ENCODE data around the gene JADE3. TPM values are rescaled to one million over a fixed set of nuclear protein-coding genes. Genes with fewer than 3 reads are reported as not detected.

The JADE3 gene
- total RNA-seq, 4 donors from 2014 or later: 5.5 to 10.2 (median 9.3) TPM

DNA sequence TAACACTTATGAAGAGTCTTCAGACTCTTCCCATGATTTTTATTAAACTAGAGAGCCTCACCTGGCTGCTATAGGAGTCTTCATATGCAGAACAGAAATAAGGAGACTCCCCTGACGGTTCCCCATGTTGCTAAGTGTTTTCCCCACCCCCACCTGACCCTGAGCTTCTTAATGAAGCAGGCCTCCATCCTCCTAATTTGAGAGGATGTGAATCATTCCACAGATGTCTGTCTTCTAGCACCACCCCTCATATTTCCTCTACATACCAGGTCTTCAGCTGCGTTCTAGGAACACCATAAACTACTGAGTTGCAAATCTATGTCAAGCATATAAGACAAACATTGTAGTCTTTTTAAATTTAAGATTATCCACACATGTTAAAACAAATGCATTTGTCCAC is 38.5 kb upstream of the JADE3 start:
- no peaks in the 10 kb centered on the region for H3K36me3 ChIP-seq
- ATAC-seq: no peak
- 16 to 86% methylated on average over 1 to 2 of the region's 2 CpGs for WGBS, 2 donors (ENCODE audit: low coverage in 1 of 2)

GRCh38 chrX:46876901-46877300 is 35.3 kb upstream of the JADE3 start:
- H3K4me3 ChIP-seq: no peak overlapping the region
- ATAC-seq: no peak
- H3K36me3 ChIP-seq: no peaks in the 10 kb centered on the region
- H3K9me3 ChIP-seq: no peaks in the 10 kb centered on the region
- H3K4me1 ChIP-seq: no peaks in the 10 kb centered on the region
- H3K27me3 ChIP-seq: no peaks in the 10 kb centered on the region
- TF ChIP-seq CTCF (IDR thresholded peaks at IDR 0.05): no peak
- no peak for TF ChIP-seq POLR2AphosphoS5 (IDR thresholded peaks at IDR 0.05)
- no peak for TF ChIP-seq POLR2A (IDR thresholded peaks at IDR 0.05)
- no peak for TF ChIP-seq EP300 (IDR thresholded peaks at IDR 0.05)
- no peak overlapping the region for H3K27ac ChIP-seq

More for the DNA sequence above, 38.5 kb upstream of the JADE3 start:
- no peaks in the 10 kb centered on the region for H3K4me1 ChIP-seq
- no peak overlapping the region for H3K27ac ChIP-seq
- H3K4me3 ChIP-seq: no peak overlapping the region
- H3K27me3 ChIP-seq: no peaks in the 10 kb centered on the region
- no peak for TF ChIP-seq CTCF (IDR thresholded peaks at IDR 0.05)
- TF ChIP-seq EP300 (IDR thresholded peaks at IDR 0.05): no peak
- TF ChIP-seq POLR2A (IDR thresholded peaks at IDR 0.05): no peak
- no peak for TF ChIP-seq POLR2AphosphoS5 (IDR thresholded peaks at IDR 0.05)
- no peaks in the 10 kb centered on the region for H3K9me3 ChIP-seq

DNA sequence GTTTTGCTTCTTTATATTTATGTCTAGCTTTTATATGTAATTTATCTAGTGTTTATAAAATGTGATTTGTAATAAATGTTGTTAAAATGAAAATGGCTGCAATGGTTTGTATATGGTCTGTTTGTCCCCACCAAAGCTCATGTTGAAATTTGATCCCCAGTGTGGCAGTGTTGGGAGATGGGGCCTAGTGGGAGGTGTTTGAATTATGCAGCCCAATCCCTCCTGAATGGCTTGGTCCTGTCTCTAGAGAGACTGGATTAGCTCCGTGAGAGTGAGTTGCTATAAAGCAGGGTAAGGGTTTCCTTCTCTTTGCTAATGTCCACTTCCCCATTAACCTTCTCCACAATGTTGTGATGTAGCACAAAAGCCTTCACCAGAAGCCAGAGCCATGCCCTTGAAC is 30.0 kb upstream of the JADE3 start:
- Histone ChIP-seq H3K36me3 (no peaks in the 10 kb centered on the region), H3K27ac (no peak overlapping the region), H3K4me1 (no peaks in the 10 kb centered on the region), H3K9me3 (no peaks in the 10 kb centered on the region), H3K4me3 (no peak overlapping the region), H3K27me3 (no peaks in the 10 kb centered on the region)
- TF ChIP-seq POLR2AphosphoS5 (IDR thresholded peaks at IDR 0.05) (no peak), CTCF (IDR thresholded peaks at IDR 0.05) (no peak), EP300 (IDR thresholded peaks at IDR 0.05) (no peak), POLR2A (IDR thresholded peaks at IDR 0.05) (no peak)
- 29% methylated on average over 1 of the region's 1 CpG; no CpG with 5 or more reads in 1 of the 2 donors for WGBS, 2 donors (ENCODE audit: low coverage in 1 of 2)
- no peak for ATAC-seq

DNA sequence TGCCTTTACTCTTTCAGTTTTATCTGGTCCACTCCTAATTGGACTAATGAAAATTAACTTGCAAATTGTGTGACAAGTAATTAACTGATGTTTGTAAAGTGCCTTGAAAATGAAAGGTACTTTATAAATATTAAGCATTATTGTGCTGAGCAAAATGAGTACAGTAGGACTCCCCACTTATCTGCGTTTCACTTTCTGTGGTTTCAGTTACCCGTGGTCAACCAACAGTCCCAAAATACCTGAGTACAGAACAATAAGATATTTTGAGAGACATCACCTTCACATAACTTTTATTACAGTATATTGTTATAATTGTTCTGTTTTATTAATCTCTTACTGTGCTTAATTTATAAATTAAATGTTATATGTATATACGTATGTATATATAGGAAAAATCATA is 27.4 kb upstream of the JADE3 start:
- WGBS, 2 donors (ENCODE audit: low coverage in 1 of 2): 77 to 97% methylated on average over 3 of the region's 3 CpGs
- H3K27ac ChIP-seq: no peak overlapping the region
- no peak for ATAC-seq
- no peaks in the 10 kb centered on the region for H3K9me3 ChIP-seq
- no peak for TF ChIP-seq EP300 (IDR thresholded peaks at IDR 0.05)
- no peak for TF ChIP-seq CTCF (IDR thresholded peaks at IDR 0.05)
- peaks cover 0 to 5% of the 10 kb centered on the region in 2 donors for H3K36me3 ChIP-seq
- H3K4me3 ChIP-seq: no peak overlapping the region
- no peaks in the 10 kb centered on the region for H3K27me3 ChIP-seq
- H3K4me1 ChIP-seq: no peaks in the 10 kb centered on the region

- Histone ChIP-seq H3K9me3 (no peaks in the 10 kb centered on the region), H3K27ac (no peak overlapping the region)
- no peak for ATAC-seq
Measured at GRCh38 chrX:46898207-46898606, 14.0 kb upstream of the JADE3 start.

More at GRCh38 chrX:46898207-46898606, 14.0 kb upstream of the JADE3 start:
- H3K4me1 ChIP-seq: no peaks in the 10 kb centered on the region
- no peaks in the 10 kb centered on the region for H3K36me3 ChIP-seq
- no peak overlapping the region for H3K4me3 ChIP-seq
- TF ChIP-seq POLR2A (IDR thresholded peaks at IDR 0.05) (no peak), POLR2AphosphoS5 (IDR thresholded peaks at IDR 0.05) (no peak), EP300 (IDR thresholded peaks at IDR 0.05) (no peak), CTCF (IDR thresholded peaks at IDR 0.05) (no peak)
- no peaks in the 10 kb centered on the region for H3K27me3 ChIP-seq
